ENCODE measurements around the gene SLC22A17. TPM values are rescaled to one million over a fixed set of nuclear protein-coding genes. Genes with fewer than 3 reads are reported as not detected.
A peak's percentile ranks its signal among the peaks of the same experiment; 100 is the strongest.

SLC22A17 gene
- total and polyA plus RNA-seq, 11 donors, result 7.2 to 14.9 (median 9.8) TPM

DNA sequence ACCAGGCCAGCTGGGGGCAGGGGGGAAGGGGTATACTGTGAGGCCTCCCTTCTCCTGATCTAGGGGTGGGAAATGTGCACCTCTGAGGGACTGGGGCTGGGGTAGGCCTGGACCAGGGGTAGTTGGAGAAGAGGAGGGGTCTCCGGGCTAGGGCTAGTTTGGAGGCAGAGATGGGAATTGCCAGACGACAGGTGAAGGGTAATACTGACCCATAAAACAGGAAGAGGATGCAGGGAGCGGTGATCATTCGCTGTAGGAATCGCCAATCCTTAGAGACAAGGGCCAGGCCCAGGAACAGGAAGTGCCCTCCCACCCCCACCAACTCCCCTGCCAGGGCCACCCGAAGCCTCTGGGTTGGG, 4.4 kb downstream of the SLC22A17 start:
- no peak for TF ChIP-seq POLR2A (IDR thresholded peaks at IDR 0.05)
- TF ChIP-seq, protein P1, sequence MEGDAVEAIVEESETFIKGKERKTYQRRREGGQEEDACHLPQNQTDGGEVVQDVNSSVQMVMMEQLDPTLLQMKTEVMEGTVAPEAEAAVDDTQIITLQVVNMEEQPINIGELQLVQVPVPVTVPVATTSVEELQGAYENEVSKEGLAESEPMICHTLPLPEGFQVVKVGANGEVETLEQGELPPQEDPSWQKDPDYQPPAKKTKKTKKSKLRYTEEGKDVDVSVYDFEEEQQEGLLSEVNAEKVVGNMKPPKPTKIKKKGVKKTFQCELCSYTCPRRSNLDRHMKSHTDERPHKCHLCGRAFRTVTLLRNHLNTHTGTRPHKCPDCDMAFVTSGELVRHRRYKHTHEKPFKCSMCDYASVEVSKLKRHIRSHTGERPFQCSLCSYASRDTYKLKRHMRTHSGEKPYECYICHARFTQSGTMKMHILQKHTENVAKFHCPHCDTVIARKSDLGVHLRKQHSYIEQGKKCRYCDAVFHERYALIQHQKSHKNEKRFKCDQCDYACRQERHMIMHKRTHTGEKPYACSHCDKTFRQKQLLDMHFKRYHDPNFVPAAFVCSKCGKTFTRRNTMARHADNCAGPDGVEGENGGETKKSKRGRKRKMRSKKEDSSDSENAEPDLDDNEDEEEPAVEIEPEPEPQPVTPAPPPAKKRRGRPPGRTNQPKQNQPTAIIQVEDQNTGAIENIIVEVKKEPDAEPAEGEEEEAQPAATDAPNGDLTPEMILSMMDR (IDR thresholded peaks at IDR 0.05), result no peak
- Histone ChIP-seq H3K36me3 (no peaks in the 10 kb centered on the region), H3K4me3 (no peak overlapping the region), H3K27ac (no peak overlapping the region), H3K9me3 (no peaks in the 10 kb centered on the region), H3K27me3 (peaks cover 0 to 24% (median 0%) of the 10 kb centered on the region in 9 donors), H3K4me1 (peaks cover 4 to 24% (median 12%) of the 10 kb centered on the region in 12 donors)
- WGBS, 4 donors, result 79 to 87% (median 83%) methylated on average over 6 of the region's 6 CpGs
- ATAC-seq (no peak), DNase-seq (no peak)
- intact Hi-C loops (cut with DNase I), result no loop called here

DNA sequence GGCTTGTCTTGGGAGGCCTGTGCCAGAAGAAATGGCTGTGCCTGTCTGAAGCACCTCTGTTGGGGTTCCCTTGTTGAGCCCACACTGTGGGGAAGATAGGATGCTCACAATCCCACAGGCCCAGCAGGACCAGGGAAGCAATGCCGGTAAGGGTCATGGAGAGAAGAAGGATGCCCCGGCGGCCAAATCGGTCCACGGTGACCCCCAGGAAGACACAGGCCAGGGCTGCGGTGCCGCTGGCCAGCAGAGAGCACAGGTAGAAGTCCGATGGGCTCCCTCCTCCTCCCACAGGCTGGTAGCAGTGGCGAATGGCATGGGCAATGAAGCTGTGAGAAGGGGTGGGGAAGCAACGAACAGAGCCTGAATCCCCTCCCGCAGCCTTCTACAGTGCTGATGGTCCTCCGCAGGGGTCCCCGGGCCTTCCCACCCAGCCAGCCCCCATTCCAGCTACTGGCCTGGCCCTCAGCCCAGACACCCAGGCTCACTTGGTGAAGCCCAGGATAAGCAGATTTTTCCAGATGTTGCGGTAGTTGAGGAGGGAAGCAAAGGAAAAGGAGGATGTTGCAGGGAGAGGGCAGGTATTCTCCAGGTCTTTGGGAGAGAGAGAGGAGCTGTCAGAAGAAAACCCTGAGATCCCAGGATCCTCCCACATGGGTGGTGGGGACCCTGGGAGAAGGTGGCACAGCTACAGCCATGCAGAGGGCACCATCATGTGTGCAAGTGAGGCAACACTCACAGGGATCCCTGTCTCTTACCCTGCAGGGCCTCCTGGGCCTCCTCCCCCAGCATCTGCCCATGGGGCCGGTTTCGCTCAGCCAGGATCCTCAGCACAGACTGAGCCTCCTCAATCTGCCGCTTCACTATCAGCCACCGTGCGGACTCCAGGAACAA, 5.0 kb downstream of the SLC22A17 start:
- no peaks in the 10 kb centered on the region for H3K9me3 ChIP-seq
- H3K27ac ChIP-seq, result no peak overlapping the region
- DNase-seq, result peak in 1 of 5 donors; percentile 54
- H3K4me3 ChIP-seq, result no peak overlapping the region
- no peaks in the 10 kb centered on the region for H3K36me3 ChIP-seq
- H3K27me3 ChIP-seq, result peaks cover 0 to 21% (median 0%) of the 10 kb centered on the region in 9 donors
- H3K4me1 ChIP-seq, result peaks cover 0 to 20% (median 10%) of the 10 kb centered on the region in 12 donors
- ATAC-seq, result no peak
- intact Hi-C loops (cut with DNase I), result no loop called here
- TF ChIP-seq, protein P1 (IDR thresholded peaks at IDR 0.05), result no peak
- no peak for TF ChIP-seq POLR2A (IDR thresholded peaks at IDR 0.05)
- WGBS, 4 donors, result 93 to 96% (median 94%) methylated on average over 15 to 19 of the region's 19 CpGs

DNA sequence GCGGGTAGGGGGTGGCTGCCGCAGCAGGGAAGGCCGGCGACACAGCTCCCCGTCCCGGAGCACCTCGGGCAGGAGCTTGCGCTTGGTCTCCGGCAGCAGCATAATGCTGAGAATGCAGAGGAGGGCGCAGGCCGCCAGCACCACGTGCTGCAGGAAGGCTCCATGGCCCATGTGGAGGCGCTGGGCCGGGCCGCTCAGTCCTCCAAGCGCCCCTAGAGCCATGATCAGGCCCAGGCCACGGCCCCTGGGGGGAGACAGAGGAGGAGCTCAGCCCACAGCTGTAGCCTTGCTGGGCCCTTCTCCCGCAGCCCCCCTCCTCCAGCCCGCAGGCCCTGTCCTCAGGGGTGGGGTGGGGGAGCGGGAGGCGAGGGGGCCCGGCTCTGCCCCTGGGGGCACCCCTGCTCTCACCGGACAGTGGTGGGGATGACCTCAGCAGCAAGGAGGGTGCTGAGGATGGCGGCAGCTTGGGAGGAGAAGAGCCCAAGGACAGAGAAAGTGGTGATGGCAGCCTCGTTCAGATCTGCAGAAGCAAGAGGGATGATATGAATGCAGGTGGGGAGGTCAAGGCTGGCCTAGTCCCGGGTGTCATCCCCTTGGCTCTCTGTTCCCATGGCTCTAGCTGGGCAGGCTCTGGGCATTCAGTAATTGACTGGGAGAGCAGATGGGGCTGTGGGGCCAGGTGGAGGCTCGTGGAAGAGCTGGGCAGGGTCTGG, 5.8 kb downstream of the SLC22A17 start:
- ATAC-seq (peak in 3 of 4 donors; percentile 27 to 38 (median 31)), DNase-seq (peak in 1 of 5 donors; percentile 49)
- 77 to 84% (median 82%) methylated on average over 22 to 27 of the region's 27 CpGs for WGBS, 4 donors
- Histone ChIP-seq H3K9me3 (no peaks in the 10 kb centered on the region), H3K4me1 (peaks cover 0 to 12% (median 3%) of the 10 kb centered on the region in 12 donors), H3K27ac (peak overlapping the region in 1 of 12 donors; percentile 24), H3K27me3 (peaks cover 0 to 13% (median 0%) of the 10 kb centered on the region in 9 donors), H3K36me3 (no peaks in the 10 kb centered on the region), H3K4me3 (no peak overlapping the region)
- intact Hi-C loops (cut with DNase I), result no loop called here
- TF ChIP-seq, protein P1 (IDR thresholded peaks at IDR 0.05), result no peak
- TF ChIP-seq POLR2A (IDR thresholded peaks at IDR 0.05), result no peak

Data from heart left ventricle (tissue), 16 donors.